ENCODE measurements around the gene GP9. TPM values are rescaled to one million over a fixed set of nuclear protein-coding genes. Genes with fewer than 3 reads are reported as not detected.

GP9 gene
- total RNA-seq, 1 donor from 2014 or later = not detected

DNA sequence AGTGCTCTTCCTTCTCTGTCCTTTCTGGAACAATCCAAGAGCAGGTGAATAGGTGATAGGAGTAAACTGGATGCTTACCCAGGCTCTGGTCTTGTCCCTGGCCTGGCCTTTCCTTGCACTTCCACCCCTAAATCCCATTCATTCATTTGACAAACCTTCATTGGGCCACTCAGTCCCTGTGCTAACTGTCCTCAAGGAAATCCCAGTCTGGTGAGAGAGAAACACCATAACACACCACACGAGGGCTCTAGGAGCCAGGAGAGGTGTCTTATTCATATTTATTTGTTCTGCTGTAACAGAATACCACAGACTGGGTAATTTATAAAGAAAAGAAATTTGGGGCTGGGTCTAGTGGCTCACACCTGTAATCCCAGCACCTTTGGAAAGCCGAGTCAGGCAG lies 36.7 kb upstream of the GP9 start:
- H3K27me3 Mint-ChIP-seq (ENCODE audit: low read depth) = no peaks in the 10 kb centered on the region
- no peak overlapping the region for H3K4me3 Mint-ChIP-seq
- no peak overlapping the region for H3K27ac Mint-ChIP-seq (ENCODE audit: unreplicated experiment)
- no peaks in the 10 kb centered on the region for H3K9me3 Mint-ChIP-seq
- no peak for DNase-seq (ENCODE audit: low read depth, low spot score)
- peaks cover 9% of the 10 kb centered on the region for H3K36me3 Mint-ChIP-seq (ENCODE audit: low read depth)
- H3K4me1 Mint-ChIP-seq = peaks cover 17% of the 10 kb centered on the region
- TF ChIP-seq CTCF (conservative IDR thresholded peaks at IDR 0.05) = peak; percentile 21

DNA sequence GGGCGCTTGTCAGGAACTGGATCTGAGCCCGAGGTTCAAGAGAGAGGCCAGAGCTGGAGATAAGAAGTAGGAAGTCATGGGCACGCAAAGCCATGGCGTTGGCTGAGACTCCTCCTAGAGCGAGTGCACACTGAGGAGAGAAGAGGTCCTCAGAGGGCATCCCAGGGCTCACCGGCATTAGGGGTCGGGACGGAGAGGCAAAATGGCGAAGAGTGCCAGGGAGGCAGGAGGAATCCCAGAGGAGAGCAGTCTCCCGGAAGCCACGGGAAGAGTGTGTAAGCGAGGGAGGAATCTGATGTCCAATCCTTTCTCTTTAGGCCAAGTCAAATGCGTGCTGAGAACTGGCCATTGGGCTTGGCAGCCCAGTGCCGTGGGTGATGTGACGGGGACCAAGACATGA lies 35.5 kb upstream of the GP9 start:
- TF ChIP-seq CTCF (conservative IDR thresholded peaks at IDR 0.05) = no peak
- Mint-ChIP-seq H3K27me3 (ENCODE audit: low read depth) (no peaks in the 10 kb centered on the region), H3K36me3 (ENCODE audit: low read depth) (peaks cover 13% of the 10 kb centered on the region), H3K4me3 (no peak overlapping the region), H3K9me3 (peaks cover 2% of the 10 kb centered on the region), H3K4me1 (peaks cover 17% of the 10 kb centered on the region), H3K27ac (ENCODE audit: unreplicated experiment) (peak overlapping the region; percentile 40)
- DNase-seq (ENCODE audit: low read depth, low spot score) = no peak

- Mint-ChIP-seq H3K27ac (ENCODE audit: unreplicated experiment) (peak overlapping the region; percentile 40), H3K36me3 (ENCODE audit: low read depth) (peaks cover 13% of the 10 kb centered on the region), H3K27me3 (ENCODE audit: low read depth) (no peaks in the 10 kb centered on the region), H3K4me1 (peaks cover 17% of the 10 kb centered on the region), H3K4me3 (peak overlapping the region; percentile 76), H3K9me3 (peaks cover 2% of the 10 kb centered on the region)
- no peak for DNase-seq (ENCODE audit: low read depth, low spot score)
- no peak for TF ChIP-seq CTCF (conservative IDR thresholded peaks at IDR 0.05)
These were observed 34.7 kb upstream of the GP9 start for GRCh38 chr3:129025691-129026435.

DNA sequence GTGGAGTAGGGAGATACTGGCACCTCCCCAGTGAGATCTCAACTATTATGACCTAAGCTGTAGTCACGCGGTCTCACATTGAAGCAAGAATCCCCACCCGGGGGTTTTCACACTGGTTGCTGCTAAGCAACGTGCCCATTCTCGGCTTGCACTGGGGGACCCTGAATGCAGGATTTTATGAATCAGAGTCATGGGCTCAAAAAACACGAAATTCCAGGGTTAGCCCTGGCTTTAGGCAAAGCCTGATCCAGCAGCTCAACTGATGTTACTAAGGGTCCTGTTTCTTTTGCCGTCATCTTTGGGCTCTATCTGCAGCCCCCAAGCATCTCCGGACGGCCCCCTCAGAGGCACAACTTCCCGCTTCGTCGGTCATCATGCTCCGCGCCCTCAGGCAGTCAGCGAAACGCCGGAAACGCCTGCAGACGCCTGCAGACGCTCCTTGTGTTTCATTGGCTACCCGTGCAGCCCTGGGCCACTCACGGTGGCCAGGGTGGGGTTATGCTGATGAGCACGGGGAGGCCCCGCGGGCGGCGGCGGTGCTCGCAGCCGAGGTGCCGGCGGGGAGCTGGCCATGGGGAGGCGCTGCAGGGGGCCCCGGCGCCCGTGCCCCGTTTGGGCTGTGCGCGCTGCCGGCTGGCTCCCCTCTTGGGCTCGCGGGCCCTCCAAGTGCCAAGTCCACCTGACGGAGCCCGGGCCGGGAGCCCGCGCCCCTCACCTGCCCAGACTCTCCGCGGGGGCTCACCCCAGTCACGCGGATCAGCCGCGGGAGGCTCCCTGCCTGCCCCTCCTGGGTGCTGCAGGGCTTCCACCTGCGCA lies 33.6 kb upstream of the GP9 start:
- peak overlapping the region; percentile 91 for H3K27ac Mint-ChIP-seq (ENCODE audit: unreplicated experiment)
- H3K27me3 Mint-ChIP-seq (ENCODE audit: low read depth) = no peaks in the 10 kb centered on the region
- H3K4me3 Mint-ChIP-seq = peak overlapping the region; percentile 76
- peaks cover 2% of the 10 kb centered on the region for H3K9me3 Mint-ChIP-seq
- DNase-seq (ENCODE audit: low read depth, low spot score) = peak; percentile 71
- H3K36me3 Mint-ChIP-seq (ENCODE audit: low read depth) = peaks cover 13% of the 10 kb centered on the region
- peaks cover 17% of the 10 kb centered on the region for H3K4me1 Mint-ChIP-seq
- TF ChIP-seq CTCF (conservative IDR thresholded peaks at IDR 0.05) = peak; percentile 67

- no peak for DNase-seq (ENCODE audit: low read depth, low spot score)
- TF ChIP-seq CTCF (conservative IDR thresholded peaks at IDR 0.05) = no peak
- Mint-ChIP-seq H3K27ac (ENCODE audit: unreplicated experiment) (no peak overlapping the region), H3K4me3 (no peak overlapping the region), H3K9me3 (peaks cover 2% of the 10 kb centered on the region), H3K4me1 (peaks cover 17% of the 10 kb centered on the region), H3K36me3 (ENCODE audit: low read depth) (peaks cover 11% of the 10 kb centered on the region), H3K27me3 (ENCODE audit: low read depth) (no peaks in the 10 kb centered on the region)
These were observed 33.1 kb upstream of the GP9 start for GRCh38 chr3:129027544-129027880.
